Mesenchymal stem cell (in vitro differentiated cells and primary cell): ENCODE results near the gene NTNG2. TPM values are rescaled to one million over a fixed set of nuclear protein-coding genes. Genes with fewer than 3 reads are reported as not detected.

Experiments
- DNase-seq: peaks from one replicate; pipeline ENCODE4 v3.0.0-alpha.2; 2013
- H2AFZ ChIP-seq: one replicate; pipeline ENCODE4 v1.6.1; 2013; ENCODE audit warnings: low read depth, mild to moderate bottlenecking, control low read depth, inconsistent platforms, low read length, moderate library complexity
- H2AK5ac ChIP-seq: 2 replicates; pipeline ENCODE4 v1.6.1; 2013; ENCODE audit warnings: low read length, moderate library complexity, mild to moderate bottlenecking, inconsistent platforms; ENCODE audit not compliant: severe bottlenecking
- H2BK120ac ChIP-seq: one replicate; pipeline ENCODE4 v1.6.1; 2013; ENCODE audit warnings: low read depth, mild to moderate bottlenecking, inconsistent platforms, low read length, moderate library complexity
- H2BK12ac ChIP-seq, 2 experiments: one replicate each; pipeline ENCODE4 v1.6.1; 2013; ENCODE audit warnings: inconsistent platforms in 2 of 2, low read length in 2 of 2, mild to moderate bottlenecking in 2 of 2, moderate library complexity in 2 of 2, control low read depth in 1 of 2
- H2BK15ac ChIP-seq: one replicate; pipeline ENCODE4 v1.6.1; 2013; ENCODE audit warnings: mild to moderate bottlenecking, low read depth, inconsistent platforms; ENCODE audit not compliant: poor library complexity, severe bottlenecking
- H2BK5ac ChIP-seq: 2 replicates; pipeline ENCODE4 v1.6.1; 2013; ENCODE audit warnings: low read depth, mild to moderate bottlenecking, low read length, control low read depth, inconsistent platforms; ENCODE audit not compliant: poor library complexity, severe bottlenecking
- H3K14ac ChIP-seq, 2 experiments: one replicate each; pipeline ENCODE4 v1.6.1; 2013; ENCODE audit warnings: inconsistent platforms in 2 of 2, low read length in 2 of 2, control low read depth in 1 of 2, mild to moderate bottlenecking in 1 of 2, moderate library complexity in 1 of 2
- H3K18ac ChIP-seq, 2 experiments: one replicate each; pipeline ENCODE4 v1.6.1; 2013; ENCODE audit warnings: inconsistent platforms in 2 of 2, low read length in 2 of 2, control low read depth in 1 of 2, low read depth in 1 of 2, mild to moderate bottlenecking in 1 of 2
- H3K23ac ChIP-seq, 2 experiments: one replicate each; pipeline ENCODE4 v1.6.1; 2013; ENCODE audit warnings: inconsistent platforms in 2 of 2, low read length in 2 of 2, mild to moderate bottlenecking in 2 of 2, moderate library complexity in 2 of 2, control low read depth in 1 of 2
- H3K27ac ChIP-seq: 2 replicates; pipeline ENCODE4 v1.5.1; 2013; ENCODE audit warnings: mild to moderate bottlenecking, moderate library complexity, low read length, control low read depth, inconsistent platforms; ENCODE audit not compliant: poor library complexity, severe bottlenecking
- H3K27me3 ChIP-seq, 2 experiments: 2 replicates each; pipeline versions ENCODE4 v1.6.1 to v1.7.0; 2013; ENCODE audit warnings: low read length in 2 of 2, mild to moderate bottlenecking in 2 of 2, moderate library complexity in 2 of 2, control low read depth in 1 of 2, inconsistent platforms in 1 of 2; ENCODE audit not compliant: control insufficient read depth in 1 of 2, insufficient read depth in 1 of 2
- H3K36me3 ChIP-seq, 2 experiments: 2 replicates each; pipeline versions ENCODE4 v1.6.1 to v1.7.0; 2013; ENCODE audit warnings: low read length in 2 of 2, control low read depth in 1 of 2, inconsistent platforms in 1 of 2, low read depth in 1 of 2, mild to moderate bottlenecking in 1 of 2; ENCODE audit not compliant: insufficient read depth in 2 of 2, control insufficient read depth in 1 of 2
- H3K4ac ChIP-seq, 2 experiments: one replicate each; pipeline ENCODE4 v1.6.1; 2013; ENCODE audit warnings: inconsistent platforms in 2 of 2, low read length in 2 of 2, mild to moderate bottlenecking in 2 of 2, moderate library complexity in 2 of 2, control low read depth in 1 of 2, low read depth in 1 of 2
- H3K4me1 ChIP-seq: 2 replicates; pipeline ENCODE4 v1.6.1; 2013; ENCODE audit warnings: low read depth, low read length, control low read depth; ENCODE audit not compliant: control insufficient read depth, insufficient read depth
- H3K4me2 ChIP-seq: 2 replicates; pipeline ENCODE4 v1.6.1; 2013; ENCODE audit warnings: low read length, mild to moderate bottlenecking, inconsistent platforms; ENCODE audit not compliant: poor library complexity, severe bottlenecking
- H3K4me3 ChIP-seq, 2 experiments: 2 replicates each; pipeline versions ENCODE4 v1.5.1 to v1.7.0; 2013; ENCODE audit warnings: low read length in 2 of 2, mild to moderate bottlenecking in 2 of 2, control low read depth in 1 of 2, low read depth in 1 of 2; ENCODE audit not compliant: insufficient read depth in 1 of 2
- H3K79me1 ChIP-seq: replicated peaks from 2 replicates; pipeline ENCODE4 v1.6.1; 2013; ENCODE audit warnings: mild to moderate bottlenecking, control low read depth, low read length, inconsistent platforms; ENCODE audit not compliant: poor library complexity, severe bottlenecking
- H3K9ac ChIP-seq: 2 replicates; pipeline ENCODE4 v1.7.0; 2013; ENCODE audit warnings: mild to moderate bottlenecking, low read length, moderate library complexity
- H3K9me3 ChIP-seq: 2 replicates; pipeline ENCODE4 v1.7.0; 2013; ENCODE audit warnings: mild to moderate bottlenecking, low read length; ENCODE audit not compliant: control insufficient read depth
- H4K8ac ChIP-seq: one replicate; pipeline ENCODE4 v1.6.1; 2013; ENCODE audit warnings: inconsistent platforms, mild to moderate bottlenecking, low read length, moderate library complexity
- H4K91ac ChIP-seq: one replicate; pipeline ENCODE4 v1.6.1; 2013; ENCODE audit warnings: mild to moderate bottlenecking, low read length, inconsistent platforms
- WGBS: methylation state at CpG from one replicate; pipeline ENCODE4 v1.1.7; 2013; ENCODE audit warnings: mixed read lengths; 5-methylcytosine and 5-hydroxymethylcytosine counted together
- polyA plus RNA-seq, 2 experiments: library from polyadenylated mRNA; stranded (reverse); fragments of 200-250 nt; gene quantifications; one replicate each; pipeline ENCODE4 v1.2.3, GENCODE V29; 2013

NTNG2 gene, protein sequence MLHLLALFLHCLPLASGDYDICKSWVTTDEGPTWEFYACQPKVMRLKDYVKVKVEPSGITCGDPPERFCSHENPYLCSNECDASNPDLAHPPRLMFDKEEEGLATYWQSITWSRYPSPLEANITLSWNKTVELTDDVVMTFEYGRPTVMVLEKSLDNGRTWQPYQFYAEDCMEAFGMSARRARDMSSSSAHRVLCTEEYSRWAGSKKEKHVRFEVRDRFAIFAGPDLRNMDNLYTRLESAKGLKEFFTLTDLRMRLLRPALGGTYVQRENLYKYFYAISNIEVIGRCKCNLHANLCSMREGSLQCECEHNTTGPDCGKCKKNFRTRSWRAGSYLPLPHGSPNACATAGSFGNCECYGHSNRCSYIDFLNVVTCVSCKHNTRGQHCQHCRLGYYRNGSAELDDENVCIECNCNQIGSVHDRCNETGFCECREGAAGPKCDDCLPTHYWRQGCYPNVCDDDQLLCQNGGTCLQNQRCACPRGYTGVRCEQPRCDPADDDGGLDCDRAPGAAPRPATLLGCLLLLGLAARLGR
- 0.99 TPM for polyA plus RNA-seq (2013, experiment 1 of 2)
- 0.85 TPM for polyA plus RNA-seq (2013, experiment 2 of 2)

DNA sequence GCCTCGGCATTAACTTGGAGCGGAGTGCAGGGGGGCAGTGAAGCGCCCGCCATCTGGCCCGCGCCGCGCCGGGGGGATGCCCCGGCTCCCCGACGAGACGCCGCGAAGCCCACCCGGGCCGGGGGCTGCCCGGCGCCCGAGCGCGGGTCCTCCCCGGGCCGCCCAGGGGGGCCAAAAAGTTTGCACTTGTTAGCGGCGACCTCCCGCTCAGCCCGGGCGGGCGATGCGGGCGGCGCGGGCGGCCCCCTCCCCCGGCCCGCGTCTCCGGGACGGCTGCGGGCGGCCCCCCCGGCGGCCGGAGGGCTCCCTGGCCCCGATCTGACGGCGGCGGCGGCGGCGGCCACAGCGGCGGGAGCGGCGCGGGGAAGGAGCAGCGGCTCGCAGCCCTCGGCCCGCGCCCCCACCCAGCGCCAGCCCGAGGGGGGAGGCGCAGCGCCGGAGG, at the start of gene NTNG2:
TSS of gene NTNG2 (plus strand) at position 316 of the 442 bp plus-strand sequence. CDS start 4,774 bp downstream, outside the sequence.
- H3K18ac ChIP-seq: peak within 1 kb of the TSS in 1 of 2 experiments; percentile 47
- no peak within 1 kb of the TSS for H4K91ac ChIP-seq
- peak within 1 kb of the TSS; percentile 67 to 81 for H3K4me3 ChIP-seq
- no peaks in the 10 kb centered on the region for H3K36me3 ChIP-seq
- peak within 1 kb of the TSS in 1 of 2 experiments; percentile 47 for H2BK12ac ChIP-seq
- peaks cover 74 to 82% of the 10 kb centered on the region in 2 experiments for H3K27me3 ChIP-seq
- peak within 1 kb of the TSS; percentile 52 for H3K4me2 ChIP-seq
- DNase-seq: no peak
- no peak within 1 kb of the TSS for H2BK120ac ChIP-seq
- H3K4ac ChIP-seq: no peak within 1 kb of the TSS
- peak within 1 kb of the TSS; percentile 85 for H2BK15ac ChIP-seq
- peak within 1 kb of the TSS; percentile 10 for H2AFZ ChIP-seq
- no peak within 1 kb of the TSS for H2BK5ac ChIP-seq
- H3K9ac ChIP-seq: peak within 1 kb of the TSS; percentile 64
- no peaks in the 10 kb centered on the region for H3K9me3 ChIP-seq
- H4K8ac ChIP-seq: peak within 1 kb of the TSS; percentile 83
- H2AK5ac ChIP-seq: no peak within 1 kb of the TSS
- peaks cover 26% of the 10 kb centered on the region for H3K4me1 ChIP-seq
- H3K79me1 ChIP-seq: no peaks in the 10 kb centered on the region
- H3K23ac ChIP-seq: peak within 1 kb of the TSS in 1 of 2 experiments; percentile 43
- no peak within 1 kb of the TSS for H3K14ac ChIP-seq
- WGBS: 0% methylated on average over 30 of the region's 67 CpGs
- no peak within 1 kb of the TSS for H3K27ac ChIP-seq

- Histone ChIP-seq H3K9ac (no peak overlapping the region), H2BK15ac (no peak overlapping the region), H4K91ac (no peak overlapping the region), H2AFZ (no peak overlapping the region), H3K14ac (no peak overlapping the region), H3K4me1 (no peaks in the 10 kb centered on the region), H3K18ac (no peak overlapping the region), H3K23ac (no peak overlapping the region), H3K4ac (no peak overlapping the region), H4K8ac (no peak overlapping the region), H2BK120ac (no peak overlapping the region), H3K4me2 (no peak overlapping the region), H3K27ac (no peak overlapping the region), H3K79me1 (no peaks in the 10 kb centered on the region), H3K27me3 (peaks cover 29 to 83% of the 10 kb centered on the region in 2 experiments), H2AK5ac (no peak overlapping the region), H2BK12ac (no peak overlapping the region), H3K4me3 (no peak overlapping the region), H3K36me3 (no peaks in the 10 kb centered on the region), H2BK5ac (no peak overlapping the region), H3K9me3 (peaks cover 13% of the 10 kb centered on the region)
- DNase-seq: peak; percentile 57
- 32% methylated on average over 17 of the region's 18 CpGs for WGBS
These were observed 47.7 kb upstream of the NTNG2 start for GRCh38 chr9:132114102-132114707.

- no peak overlapping the region for H2AK5ac ChIP-seq
- H3K4ac ChIP-seq: no peak overlapping the region
- H3K79me1 ChIP-seq: no peaks in the 10 kb centered on the region
- no peaks in the 10 kb centered on the region for H3K36me3 ChIP-seq
- H3K27ac ChIP-seq: no peak overlapping the region
- H3K4me1 ChIP-seq: no peaks in the 10 kb centered on the region
- H2BK15ac ChIP-seq: no peak overlapping the region
- H2BK5ac ChIP-seq: no peak overlapping the region
- no peak overlapping the region for H2BK12ac ChIP-seq
- H3K23ac ChIP-seq: no peak overlapping the region
- no peak overlapping the region for H2BK120ac ChIP-seq
- no peak overlapping the region for H3K9ac ChIP-seq
- peaks cover 49 to 86% of the 10 kb centered on the region in 2 experiments for H3K27me3 ChIP-seq
- no peak overlapping the region for H3K4me2 ChIP-seq
- no peak overlapping the region for H2AFZ ChIP-seq
- H3K4me3 ChIP-seq: no peak overlapping the region
- H3K9me3 ChIP-seq: peaks cover 9% of the 10 kb centered on the region
- H4K8ac ChIP-seq: no peak overlapping the region
- no peak overlapping the region for H4K91ac ChIP-seq
- DNase-seq: no peak
- no peak overlapping the region for H3K18ac ChIP-seq
- no peak overlapping the region for H3K14ac ChIP-seq
- WGBS: 78% methylated on average over 3 of the region's 3 CpGs
These were observed 45.3 kb upstream of the NTNG2 start for GRCh38 chr9:132116583-132116982.

- no peak overlapping the region for H3K9ac ChIP-seq
- no peak overlapping the region for H4K8ac ChIP-seq
- no peak overlapping the region for H2BK15ac ChIP-seq
- no peak overlapping the region for H3K4me3 ChIP-seq
- no peak overlapping the region for H2AFZ ChIP-seq
- H3K14ac ChIP-seq: no peak overlapping the region
- no peak overlapping the region for H3K4ac ChIP-seq
- no peak overlapping the region for H2BK12ac ChIP-seq
- no peak overlapping the region for H3K23ac ChIP-seq
- peaks cover 9% of the 10 kb centered on the region for H3K9me3 ChIP-seq
- no peak for DNase-seq
- H3K27ac ChIP-seq: no peak overlapping the region
- H3K4me2 ChIP-seq: no peak overlapping the region
- H3K79me1 ChIP-seq: no peaks in the 10 kb centered on the region
- H3K27me3 ChIP-seq: peaks cover 60 to 86% of the 10 kb centered on the region in 2 experiments
- no peak overlapping the region for H2BK120ac ChIP-seq
- no peaks in the 10 kb centered on the region for H3K4me1 ChIP-seq
- no peak overlapping the region for H4K91ac ChIP-seq
- H2BK5ac ChIP-seq: no peak overlapping the region
- H2AK5ac ChIP-seq: no peak overlapping the region
- WGBS: 89% methylated on average over 3 of the region's 3 CpGs
- no peak overlapping the region for H3K18ac ChIP-seq
- H3K36me3 ChIP-seq: no peaks in the 10 kb centered on the region
These were observed 44.2 kb upstream of the NTNG2 start for GRCh38 chr9:132117694-132118093.
